Hepatocyte (in vitro differentiated cells): ENCODE data around the gene GASK1A. TPM values are rescaled to one million over a fixed set of nuclear protein-coding genes. Genes with fewer than 3 reads are reported as not detected.

Experiments used
- DNase-seq: peaks from one replicate; pipeline ENCODE4 v3.0.0-alpha.2; 2016; ENCODE audit warnings: low spot score
- H2AFZ ChIP-seq: fragments of 200-600 bp; sonication (generic); 2 replicates; pipeline ENCODE4 v1.6.0; 2016; ENCODE audit warnings: antibody characterized with exemption, mild to moderate bottlenecking
- H3K27ac ChIP-seq: fragments of 200-600 bp; sonication (generic); 2 replicates; pipeline ENCODE4 v1.5.1; 2016; ENCODE audit warnings: mild to moderate bottlenecking
- H3K27me3 ChIP-seq: fragments of 200-600 bp; sonication (generic); 2 replicates; pipeline ENCODE4 v1.6.1; 2016
- H3K36me3 ChIP-seq: fragments of 200-600 bp; sonication (generic); replicated peaks from 2 replicates; pipeline ENCODE4 v1.5.1; 2016; ENCODE audit warnings: low read depth; ENCODE audit not compliant: insufficient read depth
- H3K4me1 ChIP-seq: fragments of 200-600 bp; sonication (generic); 2 replicates; pipeline ENCODE4 v1.5.1; 2016; ENCODE audit warnings: mild to moderate bottlenecking, moderate library complexity; ENCODE audit not compliant: insufficient read depth
- H3K4me2 ChIP-seq: fragments of 200-600 bp; sonication (generic); 2 replicates; pipeline ENCODE4 v1.6.0; 2016
- H3K4me3 ChIP-seq: fragments of 200-600 bp; sonication (generic); 2 replicates; pipeline ENCODE4 v1.5.1; 2016; ENCODE audit warnings: mild to moderate bottlenecking
- H3K79me2 ChIP-seq: fragments of 200-600 bp; sonication (generic); 2 replicates; pipeline ENCODE4 v1.6.0; 2017; ENCODE audit warnings: mild to moderate bottlenecking
- H3K9me2 ChIP-seq: fragments of 200-600 bp; sonication (generic); replicated peaks from 2 replicates; pipeline ENCODE4 v1.6.0; 2017; ENCODE audit warnings: mild to moderate bottlenecking; ENCODE audit not compliant: insufficient read depth
- H3K9me3 ChIP-seq: fragments of 200-600 bp; sonication (generic); 2 replicates; pipeline ENCODE4 v1.5.1; 2016; ENCODE audit warnings: low read depth, mild to moderate bottlenecking
- H4K20me1 ChIP-seq: fragments of 200-600 bp; sonication (generic); 2 replicates; pipeline ENCODE4 v1.6.0; 2016; ENCODE audit warnings: mild to moderate bottlenecking; ENCODE audit not compliant: insufficient read depth, poor library complexity, severe bottlenecking
- EZH2 ChIP-seq: fragments of 200-600 bp; sonication (generic); IDR thresholded peaks from 2 replicates; pipeline ENCODE4 v1.6.1; 2016; ENCODE audit warnings: antibody characterized with exemption, mild to moderate bottlenecking, borderline replicate concordance
- EZH2phosphoT487 ChIP-seq: fragments of 200-600 bp; sonication (generic); IDR thresholded peaks from one replicate; pipeline ENCODE4 v1.6.1; 2018; ENCODE audit warnings: antibody characterized with exemption, mild to moderate bottlenecking, low read depth, moderate library complexity; ENCODE audit not compliant: unreplicated experiment, severe bottlenecking
- WGBS: methylation state at CpG from one replicate; pipeline ENCODE4 v1.1.6; 2016; ENCODE audit warnings: low lambda C conversion rate; ENCODE audit errors: missing lambda C conversion rate; 5-methylcytosine and 5-hydroxymethylcytosine counted together
- polyA plus RNA-seq: library from polyadenylated mRNA; unstranded; fragments of >200 nt; fragmentation: Nextera tagmentation; extraction: Ambion mirVana; gene quantifications from 2 replicates; pipeline ENCODE4 v1.2.1, GENCODE V29; 2016
- total RNA-seq: library from RNA; depleted of rRNA; stranded (reverse); fragments of >200 nt; gene quantifications from 2 replicates; pipeline ENCODE4 v1.2.3, GENCODE V29; 2014
- TF ChIP-seq, protein P1 (sequence below): fragments of 200-600 bp; sonication (generic); IDR thresholded peaks from 2 replicates; pipeline ENCODE4 v1.5.1; 2016; ENCODE audit warnings: antibody characterized with exemption, mild to moderate bottlenecking; ENCODE audit not compliant: poor library complexity

Gene GASK1A
- total and polyA plus RNA-seq, 2 experiments from 2014 or later: 1.1 to 2.1 TPM

DNA sequence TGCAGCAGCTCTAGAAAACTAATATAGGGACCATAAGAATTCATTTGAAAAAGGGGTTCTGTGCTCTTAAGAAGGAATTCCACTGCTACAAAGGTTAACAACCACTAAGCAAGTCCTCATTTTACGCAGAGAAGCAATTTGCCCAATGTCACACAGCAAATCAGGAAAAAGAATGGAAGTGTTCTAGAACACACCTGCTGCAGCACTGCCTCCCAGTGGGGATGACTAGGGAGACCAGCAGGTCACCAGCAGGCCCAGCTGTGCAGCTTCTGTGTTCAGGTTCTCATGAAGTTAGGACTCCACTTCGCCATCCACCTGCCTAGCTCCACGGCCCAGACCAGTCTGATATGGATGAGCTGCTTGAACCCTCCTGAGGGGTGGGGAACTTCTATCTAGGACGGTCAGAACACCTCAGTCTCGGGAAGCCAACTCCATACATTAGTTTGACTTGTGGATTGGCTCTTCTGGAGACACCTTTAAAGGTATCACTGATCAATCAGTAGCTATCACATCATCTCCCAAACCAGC, 108.2 kb downstream of the GASK1A start:
- Histone ChIP-seq H3K27me3 (no peaks in the 10 kb centered on the region), H3K79me2 (peaks cover 4% of the 10 kb centered on the region), H3K27ac (peak overlapping the region; percentile 55), H3K4me2 (no peak overlapping the region), H3K4me1 (no peaks in the 10 kb centered on the region), H3K36me3 (no peaks in the 10 kb centered on the region), H4K20me1 (no peaks in the 10 kb centered on the region), H3K4me3 (no peak overlapping the region), H2AFZ (no peak overlapping the region), H3K9me2 (no peaks in the 10 kb centered on the region), H3K9me3 (no peaks in the 10 kb centered on the region)
- TF ChIP-seq EZH2: no peak
- TF ChIP-seq, protein P1, sequence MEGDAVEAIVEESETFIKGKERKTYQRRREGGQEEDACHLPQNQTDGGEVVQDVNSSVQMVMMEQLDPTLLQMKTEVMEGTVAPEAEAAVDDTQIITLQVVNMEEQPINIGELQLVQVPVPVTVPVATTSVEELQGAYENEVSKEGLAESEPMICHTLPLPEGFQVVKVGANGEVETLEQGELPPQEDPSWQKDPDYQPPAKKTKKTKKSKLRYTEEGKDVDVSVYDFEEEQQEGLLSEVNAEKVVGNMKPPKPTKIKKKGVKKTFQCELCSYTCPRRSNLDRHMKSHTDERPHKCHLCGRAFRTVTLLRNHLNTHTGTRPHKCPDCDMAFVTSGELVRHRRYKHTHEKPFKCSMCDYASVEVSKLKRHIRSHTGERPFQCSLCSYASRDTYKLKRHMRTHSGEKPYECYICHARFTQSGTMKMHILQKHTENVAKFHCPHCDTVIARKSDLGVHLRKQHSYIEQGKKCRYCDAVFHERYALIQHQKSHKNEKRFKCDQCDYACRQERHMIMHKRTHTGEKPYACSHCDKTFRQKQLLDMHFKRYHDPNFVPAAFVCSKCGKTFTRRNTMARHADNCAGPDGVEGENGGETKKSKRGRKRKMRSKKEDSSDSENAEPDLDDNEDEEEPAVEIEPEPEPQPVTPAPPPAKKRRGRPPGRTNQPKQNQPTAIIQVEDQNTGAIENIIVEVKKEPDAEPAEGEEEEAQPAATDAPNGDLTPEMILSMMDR: peak; percentile 18
- 95% methylated on average over 5 of the region's 5 CpGs for WGBS
- no peak for DNase-seq

DNA sequence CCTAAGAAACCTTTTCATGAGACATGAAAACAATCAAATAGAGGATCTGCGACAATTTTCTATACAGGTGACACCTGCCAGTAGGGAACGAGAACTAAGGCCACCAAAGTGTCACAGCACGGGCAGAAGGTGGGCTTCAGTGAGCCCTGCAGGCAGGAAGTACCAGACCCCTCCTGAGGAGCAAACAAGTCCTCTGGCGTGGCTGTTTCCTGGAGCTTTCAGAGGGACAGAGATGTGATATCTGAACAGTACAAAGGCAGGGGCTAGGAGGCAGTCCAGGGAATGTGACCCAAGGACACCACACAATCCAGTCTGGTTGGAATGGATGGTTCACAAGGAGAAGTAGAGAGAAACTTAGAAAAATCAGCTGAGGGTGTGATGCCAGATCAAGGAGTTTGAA, 110.0 kb downstream of the GASK1A start:
- H3K36me3 ChIP-seq: no peaks in the 10 kb centered on the region
- H2AFZ ChIP-seq: no peak overlapping the region
- H3K27me3 ChIP-seq: no peaks in the 10 kb centered on the region
- H3K4me1 ChIP-seq: no peaks in the 10 kb centered on the region
- no peaks in the 10 kb centered on the region for H4K20me1 ChIP-seq
- DNase-seq: no peak
- no peak overlapping the region for H3K27ac ChIP-seq
- H3K4me3 ChIP-seq: no peak overlapping the region
- H3K79me2 ChIP-seq: peaks cover 10% of the 10 kb centered on the region
- TF ChIP-seq, protein P1: no peak
- no peak for TF ChIP-seq EZH2phosphoT487
- no peak for TF ChIP-seq EZH2
- 93% methylated on average over 4 of the region's 4 CpGs for WGBS
- no peaks in the 10 kb centered on the region for H3K9me3 ChIP-seq
- H3K4me2 ChIP-seq: no peak overlapping the region
- H3K9me2 ChIP-seq: no peaks in the 10 kb centered on the region

DNA sequence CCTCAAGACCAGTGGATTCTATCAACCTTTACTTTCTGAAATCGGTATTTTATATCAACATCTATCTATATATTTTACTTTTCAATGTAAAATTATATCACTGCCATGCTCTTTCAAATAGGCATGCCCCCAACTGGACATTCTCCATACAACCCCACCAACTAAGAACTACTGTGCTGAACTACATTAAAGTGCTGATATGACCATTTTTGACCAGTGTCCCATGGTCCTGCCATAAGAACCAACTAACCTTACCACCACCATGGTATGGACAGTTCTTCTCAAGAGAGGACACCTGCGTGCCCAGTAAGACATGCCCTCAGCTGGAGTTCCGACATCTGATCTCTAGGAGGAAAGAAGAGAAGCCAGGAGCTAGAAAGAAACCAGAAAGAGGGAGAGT, 111.1 kb downstream of the GASK1A start:
- Histone ChIP-seq H3K27ac (no peak overlapping the region), H3K4me1 (no peaks in the 10 kb centered on the region), H3K79me2 (peaks cover 10% of the 10 kb centered on the region), H2AFZ (no peak overlapping the region), H4K20me1 (no peaks in the 10 kb centered on the region), H3K4me2 (no peak overlapping the region), H3K27me3 (no peaks in the 10 kb centered on the region), H3K4me3 (no peak overlapping the region), H3K36me3 (no peaks in the 10 kb centered on the region), H3K9me3 (no peaks in the 10 kb centered on the region), H3K9me2 (no peaks in the 10 kb centered on the region)
- 90% methylated on average over 3 of the region's 3 CpGs for WGBS
- DNase-seq: no peak
- no peak for TF ChIP-seq EZH2
- TF ChIP-seq EZH2phosphoT487: no peak
- TF ChIP-seq, protein P1: no peak

DNA sequence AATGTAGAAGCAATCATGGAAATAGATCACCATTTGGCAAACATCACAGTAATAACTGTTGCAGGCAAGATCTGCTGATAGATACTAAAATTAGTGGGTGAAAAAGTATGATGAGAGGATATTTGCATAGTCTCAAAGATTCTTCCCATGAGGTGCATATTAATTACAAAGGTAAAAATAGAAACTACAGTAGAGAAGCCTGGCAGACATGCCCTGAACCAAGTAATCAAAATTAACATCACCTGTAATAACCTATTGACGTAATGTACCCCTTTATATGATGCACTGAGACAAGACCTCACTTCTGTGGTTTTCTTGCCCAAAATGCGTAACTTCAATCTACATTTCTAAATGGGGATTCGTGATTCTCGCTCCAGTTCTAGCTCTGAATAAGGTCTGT, 112.4 kb downstream of the GASK1A start:
- H3K36me3 ChIP-seq: no peaks in the 10 kb centered on the region
- H3K4me2 ChIP-seq: no peak overlapping the region
- no peaks in the 10 kb centered on the region for H3K27me3 ChIP-seq
- no peaks in the 10 kb centered on the region for H3K4me1 ChIP-seq
- 94% methylated on average over 4 of the region's 4 CpGs for WGBS
- TF ChIP-seq EZH2: no peak
- TF ChIP-seq, protein P1: no peak
- TF ChIP-seq EZH2phosphoT487: no peak
- no peak for DNase-seq
- H3K9me3 ChIP-seq: no peaks in the 10 kb centered on the region
- peaks cover 10% of the 10 kb centered on the region for H3K79me2 ChIP-seq
- no peak overlapping the region for H3K27ac ChIP-seq
- no peak overlapping the region for H2AFZ ChIP-seq
- H4K20me1 ChIP-seq: no peaks in the 10 kb centered on the region
- no peaks in the 10 kb centered on the region for H3K9me2 ChIP-seq
- H3K4me3 ChIP-seq: no peak overlapping the region
